HG03469 (cell line): ENCODE measurements around the gene CHCT1.
"Not testable (repeated sequence)": the region's sequence is repeated elsewhere in the genome, so short reads cannot be mapped to it uniquely, and the experiment has no call there.

Experiments
- ATAC-seq: cut with Tn5 transposase; IDR thresholded peaks from one replicate; pipeline ENCODE4 v1.9.1; 2021; ENCODE audit warnings: mild to moderate bottlenecking, moderate library complexity, moderate number of reproducible peaks; ENCODE audit not compliant: unreplicated experiment

CHCT1 gene

DNA sequence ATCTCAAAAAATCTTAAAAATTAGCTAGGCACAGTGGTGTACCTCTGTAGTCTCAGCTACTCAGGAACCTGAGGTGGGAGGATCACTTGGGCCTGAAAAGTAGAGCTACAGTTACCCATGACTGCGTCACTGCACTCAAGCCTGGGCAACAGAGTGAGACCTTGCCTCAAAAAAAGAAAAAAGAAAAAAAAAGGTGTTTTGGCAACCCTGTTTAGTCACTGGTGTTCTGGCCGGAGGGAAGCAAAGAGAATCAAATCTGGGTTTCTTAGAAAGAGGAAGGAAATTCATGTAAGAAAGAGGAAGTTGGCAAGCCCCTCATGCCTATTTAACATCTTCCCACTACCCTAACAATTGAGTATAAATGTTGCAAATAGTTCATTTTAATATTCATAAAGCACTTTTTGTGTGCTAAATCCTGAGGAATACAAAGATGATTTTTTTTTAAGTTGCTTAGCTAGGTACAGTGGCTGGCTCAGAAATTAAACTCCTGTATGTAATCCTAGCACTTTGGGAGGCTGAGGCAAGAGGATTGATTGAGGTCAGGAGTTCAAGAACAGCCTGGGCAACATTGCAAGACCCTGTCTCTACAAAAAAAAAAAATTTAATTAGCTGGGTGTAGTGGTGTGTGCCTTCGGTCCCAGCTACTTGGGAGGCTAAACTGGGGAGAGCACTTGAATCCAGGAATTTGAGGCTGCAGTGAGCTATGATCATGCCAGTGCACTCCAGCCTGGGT, 23.9 kb upstream of the CHCT1 start:
- ATAC-seq: no peak

DNA sequence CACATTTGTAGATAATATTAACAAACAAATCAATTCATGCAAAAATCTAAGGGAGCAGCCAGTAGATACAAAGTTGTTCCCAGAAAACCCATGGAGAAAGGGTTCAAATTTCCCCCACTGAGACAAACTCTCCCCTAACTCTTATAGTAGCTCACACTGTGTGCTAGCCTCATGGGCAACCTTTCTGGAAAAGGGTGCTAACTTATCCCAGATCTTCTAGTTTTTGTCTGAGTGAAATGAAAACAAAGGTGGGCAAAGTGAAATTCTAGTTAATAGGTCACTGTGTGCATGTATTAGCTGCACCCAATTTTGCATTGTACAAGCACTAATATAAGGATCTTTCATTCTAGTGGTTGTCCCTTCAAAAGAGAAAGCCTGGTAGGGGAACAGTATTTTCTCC, 20.5 kb upstream of the CHCT1 start:
- ATAC-seq: no peak

GRCh38 chr17:60403523-60403810, 18.8 kb upstream of the CHCT1 start:
- ATAC-seq: no peak

DNA sequence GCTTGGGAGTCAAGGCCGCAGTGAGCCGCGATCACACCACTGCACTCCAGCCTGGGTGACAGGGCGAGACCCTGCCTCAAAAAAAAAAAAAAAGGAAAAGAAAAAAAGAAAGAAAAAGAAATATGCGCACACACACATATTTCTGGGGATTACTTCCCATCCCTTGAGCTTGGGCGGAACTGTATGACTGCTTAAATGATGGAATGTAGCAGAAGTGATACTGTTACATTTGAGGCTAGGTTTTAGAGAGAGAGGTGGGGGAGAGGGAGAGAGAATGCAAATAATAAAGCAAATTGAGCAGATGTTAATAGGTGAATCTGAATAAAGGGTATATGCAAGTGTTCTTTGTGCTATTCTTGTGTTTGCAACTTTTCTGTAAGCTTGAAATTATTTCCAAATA, 18.3 kb upstream of the CHCT1 start:
- ATAC-seq: no peak

DNA sequence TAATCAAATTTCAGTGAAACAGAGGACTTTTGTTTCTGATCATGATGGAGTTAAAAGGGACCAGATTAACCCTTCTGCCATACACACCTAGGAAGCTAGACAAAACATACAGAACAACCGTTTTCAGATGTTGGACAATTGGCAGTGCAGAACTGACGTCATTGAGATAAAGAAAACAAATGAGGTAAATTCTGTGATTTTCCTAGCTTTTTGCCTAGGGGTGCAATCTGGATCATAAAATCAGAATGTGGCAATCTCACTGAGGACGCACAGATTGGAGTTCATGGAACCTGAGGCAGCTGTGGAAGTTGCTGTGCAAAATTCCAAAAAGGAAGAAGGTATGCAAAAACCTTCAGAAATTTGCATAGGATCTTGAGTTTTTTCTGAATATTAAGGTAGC, 15.4 kb upstream of the CHCT1 start:
- ATAC-seq: no peak

GRCh38 chr17:60410001-60410400, 12.3 kb upstream of the CHCT1 start:
- ATAC-seq: no peak

GRCh38 chr17:60412701-60413100, 9.6 kb upstream of the CHCT1 start:
- ATAC-seq: no peak

- no peak for ATAC-seq
These were observed 7.1 kb upstream of the CHCT1 start for GRCh38 chr17:60415146-60415545.

GRCh38 chr17:60416368-60416925, 5.8 kb upstream of the CHCT1 start:
- ATAC-seq: no peak

- not testable (repeated sequence) for ATAC-seq
These were observed 3.3 kb upstream of the CHCT1 start for GRCh38 chr17:60419003-60419402.

DNA sequence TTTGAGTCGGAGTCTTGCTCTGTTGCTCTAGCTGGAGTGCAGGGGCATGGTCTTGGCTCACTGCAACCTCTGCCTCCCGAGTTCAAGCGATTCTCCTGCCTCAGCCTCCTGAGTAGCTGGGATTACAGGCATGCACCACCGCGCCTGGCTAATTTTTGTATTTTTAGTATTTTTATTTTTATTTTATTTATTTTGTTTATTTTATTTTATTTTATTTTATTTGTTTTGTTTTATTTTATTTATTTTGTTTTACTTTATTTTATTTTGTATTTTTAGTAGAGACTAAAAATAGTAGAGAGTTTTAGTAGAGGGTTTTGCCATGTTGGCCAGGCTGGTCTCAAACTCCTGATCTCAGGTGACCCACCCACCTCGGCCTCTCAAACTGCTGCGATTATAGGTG, 2.4 kb upstream of the CHCT1 start:
- ATAC-seq: not testable (repeated sequence)

GRCh38 chr17:60421273-60422161, 772 bp upstream of the CHCT1 start:
- ATAC-seq: no peak

DNA sequence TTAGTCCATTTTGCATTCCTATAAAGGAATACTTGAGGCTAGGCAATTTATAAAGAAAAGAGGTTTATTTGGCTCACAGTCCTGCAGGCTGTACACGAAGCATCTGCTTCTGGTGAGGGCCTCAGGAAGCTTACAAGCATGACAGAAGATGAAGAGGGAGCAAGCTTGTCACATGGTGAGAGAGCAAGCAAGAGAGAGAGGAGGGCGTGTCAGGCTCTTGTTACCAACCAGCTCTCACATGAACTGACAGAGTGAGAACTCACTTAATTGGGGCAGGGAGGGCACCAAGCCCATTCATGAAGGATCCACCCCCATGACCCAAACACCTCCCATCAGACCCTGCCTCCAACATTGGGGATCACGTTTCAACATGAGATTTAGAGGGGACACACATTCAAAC, 1.6 kb downstream of the CHCT1 start:
- ATAC-seq: no peak

DNA sequence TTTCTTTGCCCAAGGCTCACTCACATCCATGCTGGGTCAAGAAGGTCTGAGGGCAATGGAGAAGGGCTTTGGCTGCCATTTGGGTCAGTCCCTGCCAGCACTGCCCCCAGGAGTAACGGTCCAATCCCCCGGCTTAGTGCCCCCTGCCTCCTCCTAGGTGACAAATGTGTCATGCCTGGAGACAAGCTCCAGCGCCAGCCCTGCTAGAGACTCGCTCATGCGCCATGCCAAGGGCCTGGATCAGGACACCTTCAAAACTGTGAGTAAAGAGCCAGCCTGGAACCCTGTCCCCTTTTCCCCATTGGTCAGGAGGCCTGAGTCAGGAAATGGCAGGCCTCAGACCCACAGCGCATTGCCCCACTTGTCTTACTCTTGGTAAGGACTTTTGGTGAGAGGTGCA, 3.3 kb downstream of the CHCT1 start:
- ATAC-seq: no peak

- no peak for ATAC-seq
These were observed 4.3 kb downstream of the CHCT1 start for GRCh38 chr17:60426596-60426995.

GRCh38 chr17:60428491-60428890, 6.2 kb downstream of the CHCT1 start:
- ATAC-seq: not testable (repeated sequence)

DNA sequence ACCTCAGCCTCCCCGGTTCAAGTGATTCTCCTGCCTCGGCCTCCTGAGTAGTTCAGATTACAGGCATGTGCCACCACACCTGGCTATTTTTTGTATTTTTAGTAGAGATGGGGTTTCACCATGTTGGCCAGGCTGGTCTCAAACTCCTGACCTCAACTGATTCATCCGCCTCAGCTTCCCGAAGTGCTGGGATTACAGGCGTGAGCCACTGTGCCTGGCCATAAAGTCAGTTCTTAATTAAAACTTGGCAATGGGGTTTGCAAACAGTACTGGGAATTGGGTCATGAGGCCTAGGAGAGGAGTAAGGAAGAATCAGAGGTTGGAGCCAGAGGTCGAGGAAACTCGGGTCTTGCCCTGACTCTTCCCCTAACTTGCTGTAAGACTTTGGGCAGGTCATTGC, 8.3 kb downstream of the CHCT1 start:
- not testable (repeated sequence) for ATAC-seq

- not testable (repeated sequence) for ATAC-seq
These were observed 11.0 kb downstream of the CHCT1 start for GRCh38 chr17:60433021-60433997.

- ATAC-seq: no peak
These were observed 13.2 kb downstream of the CHCT1 start for GRCh38 chr17:60435244-60436167.

DNA sequence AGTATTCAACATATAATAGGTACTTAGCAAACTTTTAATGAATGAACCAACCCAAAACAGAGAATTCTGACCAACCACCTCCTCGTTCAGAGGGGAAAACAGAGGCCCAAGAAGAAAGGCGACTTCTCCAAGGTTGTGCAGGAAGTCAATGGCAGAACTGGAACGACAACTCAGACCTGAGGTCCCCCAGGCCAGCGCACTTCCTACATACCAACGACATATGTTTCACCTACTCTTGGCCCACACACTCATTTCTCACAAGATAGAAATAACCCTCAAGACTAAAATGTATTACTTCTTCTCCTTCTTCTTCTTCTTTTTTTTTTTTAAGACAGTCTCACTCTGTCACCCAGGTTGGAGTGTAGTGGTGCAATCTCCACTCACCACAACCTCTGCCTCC, 14.4 kb downstream of the CHCT1 start:
- no peak for ATAC-seq
